Caco-2 (cell line): ENCODE results near the gene SEPTIN14. TPM values are rescaled to one million over a fixed set of nuclear protein-coding genes. Genes with fewer than 3 reads are reported as not detected.

Experiments
- BruUV-seq: library from RNA; stranded (reverse); fragments of 400-500 nt; replicated peaks from 2 replicates; lab custom pipeline; 2021; lab: Mats Ljungman, UMichigan
- CTCF ChIA-PET: fragments of 300-600 bp; sonication (Branson Sonifier 250); formaldehyde crosslinking; loops from one replicate; lab custom pipeline; 2022; ENCODE audit warnings: antibody characterized with exemption; lab: Charles Lee
- POLR2A ChIA-PET: fragments of 300-600 bp; sonication (Branson Sonifier 250); formaldehyde crosslinking; loops from one replicate; lab custom pipeline; 2022; ENCODE audit warnings: antibody characterized with exemption; lab: Charles Lee
- DNase-seq, 2 experiments: peaks; one replicate each; pipeline versions ENCODE4 v3.0.0 to v3.0.0-alpha.2; 2020 to 2022
- H3K27me3 ChIP-seq: replicated peaks from 2 replicates; pipeline ENCODE4 v1.6.0; 2011; ENCODE audit warnings: low read length; ENCODE audit not compliant: control insufficient read depth, insufficient read depth
- H3K36me3 ChIP-seq: 2 replicates; pipeline ENCODE4 v1.5.1; 2011; ENCODE audit warnings: low read length; ENCODE audit not compliant: control insufficient read depth, insufficient read depth
- H3K4me1 ChIP-seq: fragments of 250-450 bp; sonication (Bioruptor Pico); 2 replicates; pipeline ENCODE4 v1.5.1; 2020; ENCODE audit warnings: mild to moderate bottlenecking
- H3K4me3 ChIP-seq: 2 replicates; pipeline ENCODE4 v1.5.1; 2011; ENCODE audit warnings: low read depth, mild to moderate bottlenecking, control low read depth, low read length
- H3K9me3 ChIP-seq: fragments of 250-450 bp; sonication (Bioruptor Pico); 2 replicates; pipeline ENCODE4 v1.5.1; 2020; ENCODE audit warnings: mild to moderate bottlenecking, moderate library complexity
- H3K27ac Mint-ChIP-seq: one replicate; pipeline ENCODE4 v1.8.0; 2022; ENCODE audit warnings: mixed read lengths; ENCODE audit not compliant: unreplicated experiment
- H3K27me3 Mint-ChIP-seq: one replicate; pipeline ENCODE4 v1.8.0; 2022; ENCODE audit warnings: mixed read lengths; ENCODE audit not compliant: insufficient read depth, unreplicated experiment
- H3K36me3 Mint-ChIP-seq: one replicate; pipeline ENCODE4 v1.8.0; 2022; ENCODE audit warnings: mild to moderate bottlenecking, mixed read lengths; ENCODE audit not compliant: insufficient read depth, unreplicated experiment
- H3K4me1 Mint-ChIP-seq: one replicate; pipeline ENCODE4 v1.8.0; 2022; ENCODE audit warnings: low read depth, mixed read lengths; ENCODE audit not compliant: unreplicated experiment
- H3K4me3 Mint-ChIP-seq: one replicate; pipeline ENCODE4 v1.8.0; 2022; ENCODE audit warnings: mild to moderate bottlenecking, moderate library complexity, mixed read lengths; ENCODE audit not compliant: unreplicated experiment
- H3K9me3 Mint-ChIP-seq: one replicate; pipeline ENCODE4 v1.8.0; 2022; ENCODE audit warnings: mixed read lengths; ENCODE audit not compliant: unreplicated experiment
- CTCF ChIP-seq, 2 experiments: fragments of 200-600 bp in 1 of 2; IDR thresholded peaks; 1 replicate in 1 of 2; 2 replicates in 1 of 2; pipeline versions ENCODE4 v1.5.1 to v1.8.0; 2011 to 2022; ENCODE audit warnings: antibody characterized with exemption in 1 of 2, control low read depth in 1 of 2, inconsistent platforms in 1 of 2, low read depth in 1 of 2, low read length in 1 of 2, mild to moderate bottlenecking in 1 of 2, moderate library complexity in 1 of 2; ENCODE audit not compliant: insufficient read depth in 1 of 2, severe bottlenecking in 1 of 2, unreplicated experiment in 1 of 2
- intact Hi-C: fragments of 100-400 bp; cut with micrococcal nuclease; formaldehyde crosslinking; loops from one replicate; pipeline ENCODE4 v1.10.0; 2022; ENCODE audit not compliant: unreplicated experiment
- total RNA-seq: library from RNA; stranded (reverse); gene quantifications from 2 replicates; pipeline ENCODE4 v1.2.3, GENCODE V29; 2022

Gene SEPTIN14
- total RNA-seq, 1 experiment from 2014 or later, result not detected

- H3K4me1 Mint-ChIP-seq, result no peaks in the 10 kb centered on the region
- H3K27me3 Mint-ChIP-seq, result no peaks in the 10 kb centered on the region
- DNase-seq, result no peak
- Histone ChIP-seq H3K27me3 (no peaks in the 10 kb centered on the region), H3K4me3 (no peak overlapping the region), H3K9me3 (no peaks in the 10 kb centered on the region), H3K4me1 (no peaks in the 10 kb centered on the region), H3K36me3 (no peaks in the 10 kb centered on the region)
- intact Hi-C loops, result no loop called here
- no peak overlapping the region for H3K27ac Mint-ChIP-seq
- POLR2A ChIA-PET, result no interaction called here
- no peak for TF ChIP-seq CTCF (IDR thresholded peaks at IDR 0.05; ENCODE audit: insufficient read depth in 1 of 2, low read depth in 1 of 2, low read length in 1 of 2, severe bottlenecking in 1 of 2, unreplicated experiment in 1 of 2)
- no peaks in the 10 kb centered on the region for H3K36me3 Mint-ChIP-seq
- H3K4me3 Mint-ChIP-seq, result no peak overlapping the region
- CTCF ChIA-PET, result no interaction called here
- peaks cover 11% of the 10 kb centered on the region for H3K9me3 Mint-ChIP-seq
- BruUV-seq, result no TSS peak
These were observed 86.4 kb downstream of the SEPTIN14 start for GRCh38 chr7:55776196-55776595.

- Mint-ChIP-seq H3K27me3 (no peaks in the 10 kb centered on the region), H3K4me1 (no peaks in the 10 kb centered on the region), H3K27ac (no peak overlapping the region), H3K9me3 (peaks cover 11% of the 10 kb centered on the region), H3K4me3 (no peak overlapping the region), H3K36me3 (no peaks in the 10 kb centered on the region)
- Histone ChIP-seq H3K27me3 (no peaks in the 10 kb centered on the region), H3K4me1 (no peaks in the 10 kb centered on the region), H3K36me3 (no peaks in the 10 kb centered on the region), H3K4me3 (no peak overlapping the region), H3K9me3 (no peaks in the 10 kb centered on the region)
- no TSS peak for BruUV-seq
- CTCF ChIA-PET, result no interaction called here
- POLR2A ChIA-PET, result no interaction called here
- DNase-seq, result no peak
- no peak for TF ChIP-seq CTCF (IDR thresholded peaks at IDR 0.05; ENCODE audit: insufficient read depth in 1 of 2, low read depth in 1 of 2, low read length in 1 of 2, severe bottlenecking in 1 of 2, unreplicated experiment in 1 of 2)
- intact Hi-C loops, result no loop called here
These were observed 87.5 kb downstream of the SEPTIN14 start for GRCh38 chr7:55775051-55775420.

GRCh38 chr7:55774327-55775050, 88.1 kb downstream of the SEPTIN14 start:
- H3K9me3 Mint-ChIP-seq, result peaks cover 5% of the 10 kb centered on the region

More at GRCh38 chr7:55774327-55775050, 88.1 kb downstream of the SEPTIN14 start:
- Mint-ChIP-seq H3K36me3 (no peaks in the 10 kb centered on the region), H3K4me3 (no peak overlapping the region), H3K27me3 (no peaks in the 10 kb centered on the region), H3K27ac (no peak overlapping the region), H3K4me1 (no peaks in the 10 kb centered on the region)
- Histone ChIP-seq H3K27me3 (no peaks in the 10 kb centered on the region), H3K36me3 (no peaks in the 10 kb centered on the region), H3K4me3 (no peak overlapping the region), H3K9me3 (no peaks in the 10 kb centered on the region), H3K4me1 (no peaks in the 10 kb centered on the region)
- intact Hi-C loops, result no loop called here
- BruUV-seq, result no TSS peak
- no peak for DNase-seq
- CTCF ChIA-PET, result no interaction called here
- POLR2A ChIA-PET, result no interaction called here
- TF ChIP-seq CTCF (IDR thresholded peaks at IDR 0.05; ENCODE audit: insufficient read depth in 1 of 2, low read depth in 1 of 2, low read length in 1 of 2, severe bottlenecking in 1 of 2, unreplicated experiment in 1 of 2), result no peak
